Natural killer cell (primary cell): Measurements from ENCODE around the gene HTRA2. TPM values are rescaled to one million over a fixed set of nuclear protein-coding genes. Genes with fewer than 3 reads are reported as not detected.
A peak's percentile ranks its signal among the peaks of the same experiment; 100 is the strongest.

Experiments used
- ATAC-seq, 3 donors: fragments of 150-1000 bp in 2 of 3; fragments of 200-7000 bp in 1 of 3; cut with Tn5 transposase; 1 replicate in 1 of 3; 2 replicates in 2 of 3; pipeline ENCODE4 v1.10.0; 2021; ENCODE audit warnings: mild to moderate bottlenecking in 2 of 3, moderate library complexity in 2 of 3
- DNase-seq, 2 donors: peaks; one replicate each; pipeline versions ENCODE4 v3.0.0 to v3.0.0-alpha.2; 2013 to 2021; ENCODE audit warnings: mixed read lengths in 1 of 2
- H3K27ac ChIP-seq: one replicate; pipeline ENCODE4 v1.5.1; 2013; ENCODE audit warnings: mild to moderate bottlenecking, low read length
- H3K27me3 ChIP-seq: one replicate; pipeline ENCODE4 v1.6.1; 2013; ENCODE audit warnings: low read length; ENCODE audit not compliant: control insufficient read depth, insufficient read depth
- H3K36me3 ChIP-seq: one replicate; pipeline ENCODE4 v1.6.1; 2013; ENCODE audit warnings: low read length; ENCODE audit not compliant: control insufficient read depth, insufficient read depth
- H3K4me1 ChIP-seq: one replicate; pipeline ENCODE4 v1.6.1; 2013; ENCODE audit warnings: low read length; ENCODE audit not compliant: control insufficient read depth, insufficient read depth
- H3K4me3 ChIP-seq: one replicate; pipeline ENCODE4 v1.5.1; 2013; ENCODE audit warnings: low read length
- H3K9me3 ChIP-seq: one replicate; pipeline ENCODE4 v1.6.1; 2013; ENCODE audit warnings: low read length; ENCODE audit not compliant: control insufficient read depth, insufficient read depth
- H3K27ac Mint-ChIP-seq, 2 donors: one replicate each; pipeline ENCODE4 v1.8.0; 2022; ENCODE audit warnings: mild to moderate bottlenecking in 2 of 2, mixed read lengths in 2 of 2, moderate library complexity in 1 of 2
- H3K27me3 Mint-ChIP-seq, 2 donors: one replicate each; pipeline ENCODE4 v1.8.0; 2022; ENCODE audit warnings: low read depth in 2 of 2, mixed read lengths in 2 of 2
- H3K36me3 Mint-ChIP-seq: one replicate; pipeline ENCODE4 v1.8.0; 2022; ENCODE audit warnings: mixed read lengths
- H3K4me1 Mint-ChIP-seq, 2 donors: one replicate each; pipeline ENCODE4 v1.8.0; 2022; ENCODE audit warnings: mixed read lengths in 2 of 2
- H3K4me3 Mint-ChIP-seq: one replicate; pipeline ENCODE4 v1.8.0; 2022; ENCODE audit warnings: mild to moderate bottlenecking, moderate library complexity, mixed read lengths
- H3K9me3 Mint-ChIP-seq, 2 donors: one replicate each; pipeline ENCODE4 v1.8.0; 2022; ENCODE audit warnings: mixed read lengths in 2 of 2
- CTCF ChIP-seq: fragments of 200-600 bp; IDR thresholded peaks from one replicate; pipeline ENCODE4 v1.8.0; 2022; ENCODE audit warnings: antibody characterized with exemption
- WGBS: methylation state at CpG from one replicate; pipeline ENCODE4 v1.1.7; 2013; ENCODE audit warnings: missing lambda C conversion rate; ENCODE audit not compliant: insufficient coverage; 5-methylcytosine and 5-hydroxymethylcytosine counted together
- intact Hi-C: fragments of 100-400 bp; cut with micrococcal nuclease; formaldehyde crosslinking; loops from one replicate; pipeline ENCODE4 v1.14.2; 2022
- total RNA-seq, 4 donors: library from RNA; stranded (reverse); fragments of 120-200 nt in 1 of 4; gene quantifications; one replicate each; pipeline versions ENCODE4 v1.2.3 to v1.2.4, GENCODE V29; 2013 to 2022

Gene HTRA2
- total RNA-seq, 3 donors from 2014 or later (not counting 1 experiment from before 2014, with no cell fraction given) = 32.1 to 47.6 (median 45.2) TPM

GRCh38 chr2:74512744-74513604, 16.8 kb upstream of the HTRA2 start:
- no peaks in the 10 kb centered on the region for H3K9me3 Mint-ChIP-seq
- Histone ChIP-seq H3K9me3 (no peaks in the 10 kb centered on the region), H3K4me3 (no peak overlapping the region), H3K27ac (no peak overlapping the region), H3K36me3 (no peaks in the 10 kb centered on the region), H3K4me1 (peaks cover 36% of the 10 kb centered on the region), H3K27me3 (peaks cover 57% of the 10 kb centered on the region)
- H3K27me3 Mint-ChIP-seq = peaks cover 51 to 71% of the 10 kb centered on the region in 2 donors
- intact Hi-C loops = no loop called here
- ATAC-seq (no peak), DNase-seq (no peak)
- WGBS = 9% methylated on average over 35 of the region's 36 CpGs
- H3K27ac Mint-ChIP-seq = peak overlapping the region in 1 of 2 donors; percentile 36
- no peak overlapping the region for H3K4me3 Mint-ChIP-seq
- H3K4me1 Mint-ChIP-seq = peaks cover 18 to 27% of the 10 kb centered on the region in 2 donors
- no peaks in the 10 kb centered on the region for H3K36me3 Mint-ChIP-seq
- no peak for TF ChIP-seq CTCF

GRCh38 chr2:74513605-74514367, 15.9 kb upstream of the HTRA2 start:
- intact Hi-C loops = no loop called here
- peaks cover 65% of the 10 kb centered on the region for H3K27me3 ChIP-seq
- DNase-seq (peak in 1 of 2 donors; percentile 48), ATAC-seq (peak in 1 of 3 donors; percentile 25)
- peak overlapping the region in 1 of 2 donors; percentile 36 for H3K27ac Mint-ChIP-seq
- no peak overlapping the region for H3K27ac ChIP-seq
- no peak for TF ChIP-seq CTCF
- H3K4me1 Mint-ChIP-seq = peaks cover 10 to 20% of the 10 kb centered on the region in 2 donors
- no peak overlapping the region for H3K4me3 ChIP-seq
- H3K9me3 Mint-ChIP-seq = no peaks in the 10 kb centered on the region
- whole genome bisulfite sequencing = 5% methylated on average over 52 of the region's 52 CpGs
- H3K4me3 Mint-ChIP-seq = peak overlapping the region; percentile 13
- peaks cover 60 to 74% of the 10 kb centered on the region in 2 donors for H3K27me3 Mint-ChIP-seq
- no peaks in the 10 kb centered on the region for H3K36me3 Mint-ChIP-seq
- H3K4me1 ChIP-seq = peaks cover 31% of the 10 kb centered on the region
- H3K9me3 ChIP-seq = no peaks in the 10 kb centered on the region
- H3K36me3 ChIP-seq = no peaks in the 10 kb centered on the region

- intact Hi-C loops = no loop called here
- H3K36me3 Mint-ChIP-seq = no peaks in the 10 kb centered on the region
- peak within 1 kb of the TSS in 1 of 2 donors; percentile 36 for H3K27ac Mint-ChIP-seq
- Histone ChIP-seq H3K4me3 (no peak within 1 kb of the TSS), H3K4me1 (peaks cover 31% of the 10 kb centered on the region), H3K9me3 (no peaks in the 10 kb centered on the region), H3K27ac (no peak within 1 kb of the TSS), H3K36me3 (no peaks in the 10 kb centered on the region), H3K27me3 (peaks cover 66% of the 10 kb centered on the region)
- DNase-seq (peak in 1 of 2 donors; percentile 36), ATAC-seq (no peak)
- peaks cover 68 to 80% of the 10 kb centered on the region in 2 donors for H3K27me3 Mint-ChIP-seq
- no peaks in the 10 kb centered on the region for H3K9me3 Mint-ChIP-seq
- peak within 1 kb of the TSS; percentile 75 for H3K4me3 Mint-ChIP-seq
- TF ChIP-seq CTCF = no peak
- H3K4me1 Mint-ChIP-seq = peaks cover 10 to 20% of the 10 kb centered on the region in 2 donors
- 3% methylated on average over 82 of the region's 82 CpGs for WGBS
Measured at GRCh38 chr2:74514368-74515270, 15.1 kb upstream of the HTRA2 start, which contains the start of gene TLX2. TLX2 (plus strand) TSS chr2:74514450; CDS start chr2:74514807, 357 bp downstream.
